GM23248 (cell line): ENCODE results near the gene ADAM12. TPM values are rescaled to one million over a fixed set of nuclear protein-coding genes. Genes with fewer than 3 reads are reported as not detected.

Experiments used
- DNase-seq: peaks from one replicate; pipeline ENCODE4 v3.0.0-alpha.2; 2015
- H2AFZ ChIP-seq: fragments of 200-600 bp; sonication (generic); 2 replicates; pipeline ENCODE4 v1.6.1; 2016; ENCODE audit warnings: antibody characterized with exemption
- H3F3A ChIP-seq: fragments of 200-600 bp; sonication (generic); 2 replicates; pipeline ENCODE4 v1.6.1; 2016; ENCODE audit warnings: mild to moderate bottlenecking, antibody characterized with exemption, mixed run types; ENCODE audit not compliant: insufficient read depth
- H3K27ac ChIP-seq: fragments of 200-600 bp; sonication (generic); 2 replicates; pipeline ENCODE4 v1.5.1; 2016; ENCODE audit warnings: mild to moderate bottlenecking
- H3K27me3 ChIP-seq: fragments of 200-600 bp; sonication (generic); replicated peaks from 2 replicates; pipeline ENCODE4 v1.6.1; 2016; ENCODE audit warnings: mild to moderate bottlenecking; ENCODE audit not compliant: insufficient read depth
- H3K36me3 ChIP-seq: fragments of 200-600 bp; sonication (generic); 2 replicates; pipeline ENCODE4 v1.6.1; 2016; ENCODE audit warnings: low read depth, mild to moderate bottlenecking
- H3K4me1 ChIP-seq: fragments of 200-600 bp; sonication (generic); 2 replicates; pipeline ENCODE4 v1.6.1; 2016; ENCODE audit warnings: mild to moderate bottlenecking; ENCODE audit not compliant: insufficient read depth
- H3K4me2 ChIP-seq: fragments of 200-600 bp; sonication (generic); one replicate; pipeline ENCODE4 v1.6.1; 2016; ENCODE audit warnings: mild to moderate bottlenecking; ENCODE audit not compliant: unreplicated experiment
- H3K4me3 ChIP-seq: fragments of 200-600 bp; sonication (generic); 2 replicates; pipeline ENCODE4 v1.5.1; 2016; ENCODE audit warnings: mild to moderate bottlenecking
- H3K79me2 ChIP-seq: fragments of 200-600 bp; sonication (generic); 2 replicates; pipeline ENCODE4 v1.6.1; 2016; ENCODE audit warnings: mild to moderate bottlenecking; ENCODE audit not compliant: insufficient read depth
- H3K9ac ChIP-seq: fragments of 200-600 bp; sonication (generic); 2 replicates; pipeline ENCODE4 v1.6.1; 2016; ENCODE audit warnings: mild to moderate bottlenecking
- H3K9me2 ChIP-seq: fragments of 200-600 bp; sonication (generic); 2 replicates; pipeline ENCODE4 v1.6.1; 2016; ENCODE audit warnings: mixed run types, mild to moderate bottlenecking, moderate library complexity; ENCODE audit not compliant: insufficient read depth
- H3K9me3 ChIP-seq: fragments of 200-600 bp; sonication (generic); one replicate; pipeline ENCODE4 v1.6.1; 2017; ENCODE audit warnings: low read depth
- H4K20me1 ChIP-seq: fragments of 200-600 bp; sonication (generic); 2 replicates; pipeline ENCODE4 v1.6.0; 2016; ENCODE audit not compliant: insufficient read depth
- EZH2 ChIP-seq: fragments of 200-600 bp; sonication (generic); IDR thresholded peaks from 2 replicates; pipeline ENCODE4 v1.6.1; 2018; ENCODE audit warnings: antibody characterized with exemption, mild to moderate bottlenecking; ENCODE audit not compliant: insufficient read depth, poor library complexity, severe bottlenecking
- EZH2phosphoT487 ChIP-seq: fragments of 200-600 bp; sonication (generic); IDR thresholded peaks from 2 replicates; pipeline ENCODE4 v1.6.1; 2018; ENCODE audit warnings: antibody characterized with exemption, moderate library complexity, mild to moderate bottlenecking, low read depth; ENCODE audit not compliant: insufficient read depth
- WGBS, 2 experiments: methylation state at CpG; one replicate each; pipeline ENCODE4 v1.1.6; 2015 to 2017; ENCODE audit warnings: low lambda C conversion rate in 2 of 2, low coverage in 1 of 2; ENCODE audit errors: missing lambda C conversion rate in 2 of 2; 5-methylcytosine and 5-hydroxymethylcytosine counted together
- in situ Hi-C: fragments of 300-500 bp; cut with MboI; formaldehyde crosslinking; loops from 2 replicates; pipeline ENCODE4 v1.15.0; 2020
- polyA plus RNA-seq: library from polyadenylated mRNA; unstranded; fragments of >200 nt; fragmentation: Nextera tagmentation; extraction: Ambion mirVana; gene quantifications from 2 replicates; pipeline ENCODE4 v1.2.1, GENCODE V29; 2016
- total RNA-seq: library from RNA; depleted of rRNA; stranded (reverse); fragments of >200 nt; shearing (Covaris generic); gene quantifications from 2 replicates; pipeline ENCODE4 v1.2.3, GENCODE V29; 2014

ADAM12 gene
- total and polyA plus RNA-seq, 2 experiments from 2014 or later = 58.4 to 127 TPM

DNA sequence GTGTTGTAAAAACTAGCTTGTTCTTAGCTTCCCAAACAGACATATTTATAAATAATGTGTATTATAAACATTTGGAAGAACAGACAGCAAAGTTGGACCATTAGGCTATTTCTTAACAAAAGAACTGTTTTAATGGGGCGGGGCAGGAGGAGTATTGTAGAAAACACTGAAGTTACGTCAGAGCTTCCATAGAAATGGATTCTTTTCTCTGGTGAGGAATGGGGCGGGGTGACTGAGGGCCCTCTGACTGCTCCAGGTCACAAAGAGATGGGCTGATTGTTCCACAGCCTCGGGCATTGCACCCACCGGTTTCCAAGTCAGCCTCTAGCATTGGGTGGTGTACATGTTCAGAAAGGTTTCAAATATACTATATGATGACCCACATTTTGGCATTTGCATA, 36.8 kb upstream of the ADAM12 start:
- Histone ChIP-seq H2AFZ (no peak overlapping the region), H3K9me3 (no peaks in the 10 kb centered on the region), H3K27ac (no peak overlapping the region), H3K27me3 (no peaks in the 10 kb centered on the region), H4K20me1 (no peaks in the 10 kb centered on the region), H3K9me2 (no peaks in the 10 kb centered on the region), H3F3A (peaks cover 29% of the 10 kb centered on the region), H3K79me2 (no peaks in the 10 kb centered on the region), H3K4me1 (peaks cover 26% of the 10 kb centered on the region), H3K4me2 (no peak overlapping the region), H3K4me3 (no peak overlapping the region), H3K36me3 (no peaks in the 10 kb centered on the region), H3K9ac (no peak overlapping the region)
- 90 to 96% methylated on average over 5 of the region's 5 CpGs for WGBS, 2 experiments
- in situ Hi-C loops = no loop called here
- TF ChIP-seq EZH2phosphoT487 (no peak), EZH2 (no peak)
- no peak for DNase-seq

DNA sequence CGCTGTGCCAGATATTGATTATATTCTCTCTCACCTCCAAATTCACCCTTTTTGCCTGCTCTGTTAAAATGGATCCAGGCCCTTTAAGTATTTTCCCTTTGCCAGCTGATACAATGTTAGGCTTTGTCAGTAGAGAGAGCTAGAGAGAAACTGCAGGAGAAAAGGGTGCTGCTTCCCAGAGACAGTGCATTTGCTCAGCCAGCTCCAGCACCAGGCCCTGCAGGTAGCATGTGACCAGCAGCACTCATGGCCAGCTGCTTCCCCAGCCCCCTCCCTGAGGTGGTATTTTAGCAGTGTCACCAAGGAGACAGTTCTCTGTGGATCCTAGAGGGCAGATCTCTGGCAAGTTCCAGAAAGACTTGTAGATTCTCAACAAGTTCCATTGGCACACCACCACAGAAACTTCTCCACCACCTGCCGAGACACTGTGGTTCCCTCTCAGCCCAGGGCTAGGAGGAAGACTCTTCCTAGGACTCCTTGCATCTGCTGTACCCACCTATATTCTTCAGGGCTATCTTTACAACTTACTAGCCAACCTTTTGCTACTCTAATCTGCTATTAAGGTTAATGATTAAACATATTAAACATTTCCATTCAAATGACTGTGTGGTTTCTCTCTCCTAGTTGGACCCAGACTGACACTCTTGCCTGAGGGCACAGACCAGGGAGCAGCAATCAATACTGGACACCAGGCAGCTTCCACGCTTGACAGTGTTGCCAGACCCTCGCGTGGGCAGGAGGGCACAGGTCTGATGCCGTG, 35.6 kb upstream of the ADAM12 start:
- DNase-seq = no peak
- no peak overlapping the region for H3K4me2 ChIP-seq
- H3K9me2 ChIP-seq = no peaks in the 10 kb centered on the region
- no peak overlapping the region for H2AFZ ChIP-seq
- no peaks in the 10 kb centered on the region for H4K20me1 ChIP-seq
- WGBS, 2 experiments = 94 to 98% methylated on average over 6 of the region's 6 CpGs
- no peak overlapping the region for H3K9ac ChIP-seq
- H3F3A ChIP-seq = peaks cover 29% of the 10 kb centered on the region
- no peaks in the 10 kb centered on the region for H3K27me3 ChIP-seq
- no peak overlapping the region for H3K4me3 ChIP-seq
- H3K9me3 ChIP-seq = no peaks in the 10 kb centered on the region
- H3K4me1 ChIP-seq = peaks cover 26% of the 10 kb centered on the region
- no peaks in the 10 kb centered on the region for H3K36me3 ChIP-seq
- H3K79me2 ChIP-seq = no peaks in the 10 kb centered on the region
- TF ChIP-seq EZH2phosphoT487 (no peak), EZH2 (no peak)
- in situ Hi-C loops = no loop called here
- no peak overlapping the region for H3K27ac ChIP-seq

- Histone ChIP-seq H3K27ac (peak overlapping the region; percentile 97), H3F3A (peaks cover 29% of the 10 kb centered on the region), H3K79me2 (no peaks in the 10 kb centered on the region), H3K9me2 (no peaks in the 10 kb centered on the region), H3K36me3 (no peaks in the 10 kb centered on the region), H3K9ac (peak overlapping the region; percentile 79), H2AFZ (peak overlapping the region; percentile 68; the same call in 1 of the 2 replicates), H3K4me2 (peak overlapping the region; percentile 82), H3K4me3 (peak overlapping the region; percentile 64), H4K20me1 (no peaks in the 10 kb centered on the region), H3K9me3 (no peaks in the 10 kb centered on the region), H3K27me3 (no peaks in the 10 kb centered on the region), H3K4me1 (peaks cover 28% of the 10 kb centered on the region)
- 8 to 25% methylated on average over 1 of the region's 1 CpG for WGBS, 2 experiments
- peak; percentile 42 for DNase-seq
- TF ChIP-seq EZH2 (no peak), EZH2phosphoT487 (no peak)
- in situ Hi-C loops = no loop called here
Observed at GRCh38 chr10:126422567-126422966, 34.3 kb upstream of the ADAM12 start.

DNA sequence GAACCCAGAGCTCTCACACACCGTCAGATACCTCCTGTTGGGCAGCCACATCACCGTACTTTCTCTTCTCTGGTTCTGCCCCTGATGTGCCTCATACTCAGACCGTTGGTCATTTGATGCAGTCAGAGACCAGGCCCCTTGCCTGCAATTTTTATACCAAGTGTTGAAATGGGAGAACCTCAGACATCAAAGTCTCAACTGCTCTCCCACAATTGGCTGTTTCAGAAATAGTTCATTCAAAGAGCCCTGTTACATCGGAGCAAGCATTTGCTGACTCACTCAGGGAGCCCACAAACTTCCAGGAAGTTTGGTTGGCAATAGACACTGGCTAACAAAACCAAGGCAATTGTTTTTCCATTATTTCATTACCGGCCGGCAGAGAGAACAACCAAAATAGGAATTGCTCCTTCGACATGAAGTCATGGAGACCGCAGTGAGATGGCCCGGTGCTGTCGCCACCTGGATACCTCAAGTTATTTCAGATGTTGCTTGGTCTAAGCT, 33.5 kb upstream of the ADAM12 start:
- Histone ChIP-seq H3K27me3 (no peaks in the 10 kb centered on the region), H3K4me3 (peak overlapping the region; percentile 64), H3K27ac (peak overlapping the region; percentile 97), H4K20me1 (no peaks in the 10 kb centered on the region), H3K9me3 (no peaks in the 10 kb centered on the region), H2AFZ (peak overlapping the region; percentile 68), H3K79me2 (no peaks in the 10 kb centered on the region), H3K9ac (peak overlapping the region; percentile 82), H3K4me2 (peak overlapping the region; percentile 82), H3K9me2 (no peaks in the 10 kb centered on the region), H3K36me3 (no peaks in the 10 kb centered on the region), H3K4me1 (peaks cover 33% of the 10 kb centered on the region), H3F3A (peaks cover 29% of the 10 kb centered on the region)
- TF ChIP-seq EZH2phosphoT487 (no peak), EZH2 (no peak)
- peak; percentile 98 for DNase-seq
- WGBS, 2 experiments = 1 to 3% methylated on average over 10 of the region's 10 CpGs
- in situ Hi-C loops = no loop called here
